Measurements from ENCODE around the gene AOPEP. TPM values are rescaled to one million over a fixed set of nuclear protein-coding genes. Genes with fewer than 3 reads are reported as not detected.

The AOPEP gene
- total RNA-seq, 4 donors from 2014 or later = 126 to 216 (median 136) TPM

GRCh38 chr9:95116002-95116807 lies 389.7 kb downstream of the AOPEP start:
- 89 to 91% methylated on average over 11 of the region's 11 CpGs for WGBS, 2 donors
- no peaks in the 10 kb centered on the region for H3K9me3 ChIP-seq
- H3K27me3 ChIP-seq = no peaks in the 10 kb centered on the region
- H3K27ac ChIP-seq = no peak overlapping the region
- intact Hi-C loops (cut with DNase I) = no loop called here
- H3K4me3 ChIP-seq (replicated peaks in 1 of 3) = no peak overlapping the region
- no peaks in the 10 kb centered on the region for H3K36me3 ChIP-seq
- DNase-seq = no peak
- no peaks in the 10 kb centered on the region for H3K4me1 ChIP-seq
- no peak for TF ChIP-seq CTCF (IDR thresholded peaks at IDR 0.05)
- no peak for TF ChIP-seq POLR2A (IDR thresholded peaks at IDR 0.05)

- no peak for TF ChIP-seq POLR2A (IDR thresholded peaks at IDR 0.05)
- no peak for TF ChIP-seq CTCF (IDR thresholded peaks at IDR 0.05)
- no peak for DNase-seq
- intact Hi-C loops (cut with DNase I) = no loop called here
- 48 to 75% methylated on average over 1 of the region's 1 CpG for WGBS, 2 donors
- Histone ChIP-seq H3K4me3 (replicated peaks in 1 of 3) (no peak overlapping the region), H3K36me3 (no peaks in the 10 kb centered on the region), H3K4me1 (no peaks in the 10 kb centered on the region), H3K27ac (no peak overlapping the region), H3K27me3 (no peaks in the 10 kb centered on the region), H3K9me3 (no peaks in the 10 kb centered on the region)
Measured at GRCh38 chr9:95116808-95117204, 390.3 kb downstream of the AOPEP start.

- H3K4me1 ChIP-seq = no peaks in the 10 kb centered on the region
- H3K4me3 ChIP-seq (replicated peaks in 1 of 3) = no peak overlapping the region
- H3K27ac ChIP-seq = no peak overlapping the region
- intact Hi-C loops (cut with DNase I) = no loop called here
- no peaks in the 10 kb centered on the region for H3K36me3 ChIP-seq
- DNase-seq = no peak
- TF ChIP-seq POLR2A (IDR thresholded peaks at IDR 0.05) = no peak
- 83 to 86% methylated on average over 4 of the region's 4 CpGs for whole genome bisulfite sequencing, 2 donors
- H3K27me3 ChIP-seq = no peaks in the 10 kb centered on the region
- H3K9me3 ChIP-seq = no peaks in the 10 kb centered on the region
Measured at GRCh38 chr9:95118596-95118995, 392.1 kb downstream of the AOPEP start.

- intact Hi-C loops (cut with DNase I) = no loop called here
- no peak for TF ChIP-seq POLR2A (IDR thresholded peaks at IDR 0.05)
- TF ChIP-seq CTCF (IDR thresholded peaks at IDR 0.05) = no peak
Measured at GRCh38 chr9:95120781-95121370, 394.4 kb downstream of the AOPEP start.

GRCh38 chr9:95124582-95125367 lies 398.3 kb downstream of the AOPEP start:
- no peaks in the 10 kb centered on the region for H3K36me3 ChIP-seq
- 82 to 85% methylated on average over 9 of the region's 9 CpGs for WGBS, 2 donors
- intact Hi-C loops (cut with DNase I) = loop anchor here (5.0 kb wide), 2 partner anchors 342 to 442 kb away; no protein-coding TSS in a partner anchor
- no peak overlapping the region for H3K27ac ChIP-seq
- no peaks in the 10 kb centered on the region for H3K9me3 ChIP-seq
- TF ChIP-seq POLR2A (IDR thresholded peaks at IDR 0.05) (no peak), CTCF (IDR thresholded peaks at IDR 0.05) (peak in 1 of 6 experiments; percentile 23)
- H3K4me1 ChIP-seq = peaks cover 2 to 7% of the 10 kb centered on the region in 2 donors
- H3K27me3 ChIP-seq = no peaks in the 10 kb centered on the region
- DNase-seq = no peak
- H3K4me3 ChIP-seq (replicated peaks in 1 of 3) = no peak overlapping the region

More at GRCh38 chr9:95120781-95121370, 394.4 kb downstream of the AOPEP start:
- H3K27ac ChIP-seq = no peak overlapping the region
- H3K36me3 ChIP-seq = no peaks in the 10 kb centered on the region
- H3K9me3 ChIP-seq = no peaks in the 10 kb centered on the region
- H3K4me1 ChIP-seq = peaks cover 0 to 1% of the 10 kb centered on the region in 2 donors
- DNase-seq = no peak
- no peaks in the 10 kb centered on the region for H3K27me3 ChIP-seq
- no peak overlapping the region for H3K4me3 ChIP-seq (replicated peaks in 1 of 3)

All from thyroid gland (tissue), 4 donors.